ENCODE data around the gene ATP23.

DNA sequence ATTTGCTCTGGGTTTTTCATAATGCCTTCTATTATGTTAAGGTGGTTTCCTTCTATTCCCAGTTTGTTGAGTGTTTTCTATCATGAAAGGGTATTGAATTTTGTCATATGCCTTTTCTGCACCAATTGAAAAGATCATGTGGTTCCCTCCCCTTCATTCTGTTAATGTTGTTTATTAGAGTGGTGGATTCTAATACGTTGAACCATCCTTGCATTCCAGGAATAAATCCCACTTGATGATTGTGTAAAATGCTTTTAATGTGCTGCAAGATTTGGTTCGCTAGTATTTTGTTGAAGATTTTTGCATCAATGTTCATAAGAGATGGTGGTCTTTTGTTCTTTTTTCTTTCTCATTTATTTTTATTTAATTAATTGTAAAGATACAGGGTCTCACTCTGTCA lies 55.2 kb downstream of the ATP23 start:
- TF ChIP-seq, protein P1, sequence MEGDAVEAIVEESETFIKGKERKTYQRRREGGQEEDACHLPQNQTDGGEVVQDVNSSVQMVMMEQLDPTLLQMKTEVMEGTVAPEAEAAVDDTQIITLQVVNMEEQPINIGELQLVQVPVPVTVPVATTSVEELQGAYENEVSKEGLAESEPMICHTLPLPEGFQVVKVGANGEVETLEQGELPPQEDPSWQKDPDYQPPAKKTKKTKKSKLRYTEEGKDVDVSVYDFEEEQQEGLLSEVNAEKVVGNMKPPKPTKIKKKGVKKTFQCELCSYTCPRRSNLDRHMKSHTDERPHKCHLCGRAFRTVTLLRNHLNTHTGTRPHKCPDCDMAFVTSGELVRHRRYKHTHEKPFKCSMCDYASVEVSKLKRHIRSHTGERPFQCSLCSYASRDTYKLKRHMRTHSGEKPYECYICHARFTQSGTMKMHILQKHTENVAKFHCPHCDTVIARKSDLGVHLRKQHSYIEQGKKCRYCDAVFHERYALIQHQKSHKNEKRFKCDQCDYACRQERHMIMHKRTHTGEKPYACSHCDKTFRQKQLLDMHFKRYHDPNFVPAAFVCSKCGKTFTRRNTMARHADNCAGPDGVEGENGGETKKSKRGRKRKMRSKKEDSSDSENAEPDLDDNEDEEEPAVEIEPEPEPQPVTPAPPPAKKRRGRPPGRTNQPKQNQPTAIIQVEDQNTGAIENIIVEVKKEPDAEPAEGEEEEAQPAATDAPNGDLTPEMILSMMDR (IDR thresholded peaks at IDR 0.05) = no peak
- no peak for TF ChIP-seq POLR2AphosphoS5 (IDR thresholded peaks at IDR 0.05; ENCODE audit: insufficient read depth in 1 of 2, low read depth in 1 of 2)
- no peak for TF ChIP-seq POLR2A (IDR thresholded peaks at IDR 0.05)

Measured in vagina (tissue), 2 donors.